Coronary artery (tissue), 2 donors: ENCODE data around the gene EIF6.

Experiments
- DNase-seq: peaks from one replicate; pipeline ENCODE4 v3.0.0-alpha.2; 2017; ENCODE audit warnings: low spot score
- H3K27ac ChIP-seq, 2 donors: fragments of 200-600 bp; sonication (generic); one replicate each; pipeline ENCODE4 v1.5.1; 2016 to 2019
- H3K4me3 ChIP-seq: fragments of 200-600 bp; sonication (generic); 2 replicates; pipeline ENCODE4 v1.5.1; 2016; ENCODE audit warnings: mild to moderate bottlenecking, moderate library complexity
- TF ChIP-seq, protein P1 (sequence below): fragments of 200-600 bp; sonication (generic); IDR thresholded peaks from one replicate; pipeline ENCODE4 v1.5.1; 2019; ENCODE audit warnings: antibody characterized with exemption

EIF6 gene

DNA sequence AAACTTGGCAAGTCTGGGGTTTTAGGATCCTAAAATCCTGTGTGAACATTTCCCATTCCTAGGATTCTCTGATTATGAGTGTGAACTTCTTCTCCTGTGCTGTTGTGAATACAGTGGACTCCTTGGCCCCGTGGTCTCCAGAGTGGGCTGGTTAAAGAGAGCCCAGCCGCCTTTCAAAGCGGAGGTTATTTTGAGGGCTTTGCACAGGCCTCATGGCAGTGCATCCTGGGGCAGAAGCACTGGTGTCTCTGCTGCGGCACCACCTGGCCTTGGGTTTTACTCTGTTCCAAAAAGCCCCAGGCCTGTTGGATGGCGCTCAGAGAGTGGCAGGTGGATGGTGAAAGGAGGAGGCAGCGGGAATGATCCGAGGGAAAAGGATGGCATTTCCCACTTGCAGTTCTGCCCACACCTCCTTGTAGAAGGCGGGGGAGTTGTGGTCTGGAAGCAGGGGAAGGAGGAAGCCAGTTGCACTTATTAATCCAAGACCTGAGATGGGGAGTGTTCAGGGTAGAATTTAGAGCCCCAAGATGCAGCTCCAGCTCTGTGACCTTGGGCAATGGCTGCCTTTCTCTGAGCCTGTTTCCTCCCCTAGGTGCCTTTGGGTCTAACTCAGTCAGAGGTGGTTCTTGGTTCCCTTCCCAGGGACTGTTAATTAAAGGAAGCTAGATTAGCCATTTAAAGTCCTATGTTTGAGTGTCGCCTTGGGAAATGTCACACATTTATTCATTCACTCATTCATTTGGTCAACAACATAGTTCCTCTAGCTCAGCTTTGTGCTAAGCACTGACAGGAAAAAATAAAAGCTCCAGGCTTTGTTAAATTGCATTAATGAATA lies 35.7 kb downstream of the EIF6 start:
- TF ChIP-seq, protein P1, sequence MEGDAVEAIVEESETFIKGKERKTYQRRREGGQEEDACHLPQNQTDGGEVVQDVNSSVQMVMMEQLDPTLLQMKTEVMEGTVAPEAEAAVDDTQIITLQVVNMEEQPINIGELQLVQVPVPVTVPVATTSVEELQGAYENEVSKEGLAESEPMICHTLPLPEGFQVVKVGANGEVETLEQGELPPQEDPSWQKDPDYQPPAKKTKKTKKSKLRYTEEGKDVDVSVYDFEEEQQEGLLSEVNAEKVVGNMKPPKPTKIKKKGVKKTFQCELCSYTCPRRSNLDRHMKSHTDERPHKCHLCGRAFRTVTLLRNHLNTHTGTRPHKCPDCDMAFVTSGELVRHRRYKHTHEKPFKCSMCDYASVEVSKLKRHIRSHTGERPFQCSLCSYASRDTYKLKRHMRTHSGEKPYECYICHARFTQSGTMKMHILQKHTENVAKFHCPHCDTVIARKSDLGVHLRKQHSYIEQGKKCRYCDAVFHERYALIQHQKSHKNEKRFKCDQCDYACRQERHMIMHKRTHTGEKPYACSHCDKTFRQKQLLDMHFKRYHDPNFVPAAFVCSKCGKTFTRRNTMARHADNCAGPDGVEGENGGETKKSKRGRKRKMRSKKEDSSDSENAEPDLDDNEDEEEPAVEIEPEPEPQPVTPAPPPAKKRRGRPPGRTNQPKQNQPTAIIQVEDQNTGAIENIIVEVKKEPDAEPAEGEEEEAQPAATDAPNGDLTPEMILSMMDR: no peak
- Histone ChIP-seq H3K4me3 (no peak overlapping the region), H3K27ac (no peak overlapping the region)
- no peak for DNase-seq

DNA sequence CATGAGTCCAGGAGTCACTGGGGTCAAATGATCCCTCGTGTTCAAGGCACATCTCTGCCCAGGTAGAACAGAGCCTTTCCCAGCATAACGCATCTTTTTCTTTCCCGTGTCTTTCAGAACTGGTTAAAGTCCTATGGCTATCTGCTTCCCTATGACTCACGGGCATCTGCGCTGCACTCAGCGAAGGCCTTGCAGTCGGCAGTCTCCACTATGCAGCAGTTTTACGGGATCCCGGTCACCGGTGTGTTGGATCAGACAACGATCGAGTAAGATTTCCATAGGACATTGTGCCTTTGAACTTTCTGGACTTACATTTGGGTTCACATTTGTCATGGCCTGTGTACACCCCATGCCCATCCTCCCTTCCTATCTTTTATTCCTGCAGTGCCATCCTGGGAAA lies 37.8 kb downstream of the EIF6 start:
- TF ChIP-seq, protein P1: no peak
- Histone ChIP-seq H3K27ac (no peak overlapping the region), H3K4me3 (no peak overlapping the region)
- DNase-seq: no peak

DNA sequence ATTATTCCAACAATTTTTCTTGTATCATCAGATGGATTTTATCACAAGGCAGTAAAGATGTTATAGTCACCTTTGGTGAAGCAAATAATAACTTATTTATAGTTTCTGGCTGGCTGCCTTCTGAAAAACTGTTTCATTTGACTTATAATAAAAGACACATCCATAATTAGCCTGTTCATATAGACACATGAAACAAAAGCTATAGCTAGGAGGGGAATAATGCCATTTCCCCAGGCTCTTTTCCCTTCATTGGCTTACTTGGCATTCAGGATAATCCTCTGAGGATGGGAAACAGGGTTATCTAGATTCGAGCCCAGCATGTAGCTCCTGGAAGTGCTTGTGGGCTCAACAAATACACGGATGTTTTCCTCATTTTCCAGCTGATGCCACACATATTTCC lies 40.6 kb downstream of the EIF6 start:
- H3K4me3 ChIP-seq: no peak overlapping the region

DNA sequence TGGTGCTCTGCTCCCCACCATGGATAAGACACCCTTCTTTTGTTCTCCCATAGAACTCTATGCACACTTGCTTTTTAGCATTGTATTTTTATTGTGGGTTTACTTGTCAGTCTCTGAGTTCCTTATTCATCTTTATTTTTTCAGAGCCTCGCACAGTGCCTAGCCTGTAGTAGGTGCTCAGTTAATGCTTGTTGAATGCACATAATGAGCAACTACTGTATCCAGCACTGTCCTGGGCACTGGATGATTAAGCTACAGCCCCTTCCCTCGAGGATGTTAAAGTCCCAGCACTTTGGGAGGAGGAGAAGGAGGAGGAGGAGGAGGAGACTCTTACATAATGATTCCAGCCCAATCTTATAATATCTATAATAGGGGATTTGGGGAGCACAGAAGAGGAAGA lies 41.3 kb downstream of the EIF6 start:
- TF ChIP-seq, protein P1: no peak
- H3K4me3 ChIP-seq: no peak overlapping the region
- no peak overlapping the region for H3K27ac ChIP-seq
- no peak for DNase-seq

More for the DNA sequence above, 40.6 kb downstream of the EIF6 start:
- TF ChIP-seq, protein P1: no peak
- DNase-seq: no peak
- H3K27ac ChIP-seq: no peak overlapping the region

DNA sequence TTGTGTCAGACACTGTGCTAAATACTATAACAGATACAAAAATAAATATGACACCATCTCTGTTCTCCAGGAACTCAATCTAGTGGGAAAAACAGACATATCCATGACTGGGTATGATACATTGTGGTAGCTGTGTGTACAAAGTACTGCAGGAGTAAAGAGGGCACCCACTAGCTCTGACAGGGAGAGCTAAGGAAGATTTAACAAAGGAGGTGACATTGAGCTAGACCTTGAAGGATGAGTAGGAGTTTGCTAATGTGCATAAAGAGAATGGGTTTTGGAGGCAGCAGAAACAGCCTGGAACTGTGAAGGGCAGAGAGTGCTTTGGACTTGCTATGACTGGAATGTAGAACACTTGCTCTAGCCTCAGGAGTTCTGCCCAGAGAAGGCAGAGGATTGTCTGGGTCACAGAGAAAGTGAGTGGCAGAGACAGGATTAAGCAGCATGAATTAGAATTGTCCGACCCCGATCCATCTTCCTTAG lies 43.7 kb downstream of the EIF6 start:
- no peak for DNase-seq
- TF ChIP-seq, protein P1: no peak
- Histone ChIP-seq H3K27ac (no peak overlapping the region), H3K4me3 (no peak overlapping the region)

DNA sequence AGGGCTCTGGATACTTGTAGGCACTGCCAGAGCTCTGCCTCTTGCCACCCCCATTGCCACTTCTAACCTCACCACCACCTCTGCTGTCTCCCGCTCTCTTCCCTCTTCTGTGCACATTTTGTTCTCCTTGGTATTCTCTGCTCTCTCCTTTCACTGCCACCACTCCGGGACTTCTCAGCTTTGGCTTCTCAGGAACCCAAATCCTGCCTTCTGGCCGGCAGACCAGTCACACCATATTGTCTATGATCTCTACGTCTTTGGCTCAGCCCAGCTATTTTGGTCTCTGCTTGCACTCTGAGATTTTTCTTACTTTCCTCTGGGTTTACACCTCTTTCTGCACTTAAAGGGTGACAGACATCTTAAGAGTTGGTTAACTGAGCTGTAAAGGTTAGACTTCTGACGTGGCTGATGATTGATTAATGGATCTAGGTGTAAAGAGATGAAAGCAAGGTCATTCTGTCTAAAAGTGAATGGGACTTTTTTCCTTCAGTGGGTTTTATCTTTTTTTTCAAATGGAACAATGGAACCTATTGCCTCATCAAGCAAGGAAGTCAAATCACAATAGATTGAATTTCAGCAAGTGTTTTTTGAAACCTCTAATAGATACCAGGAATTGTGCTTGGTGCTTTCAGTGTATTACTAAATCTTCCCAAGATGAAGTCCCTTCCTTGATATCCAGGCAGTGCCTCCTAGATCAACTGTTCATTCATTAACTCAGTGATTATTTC lies 44.3 kb downstream of the EIF6 start:
- DNase-seq: no peak
- TF ChIP-seq, protein P1: no peak
- H3K4me3 ChIP-seq: no peak overlapping the region
- H3K27ac ChIP-seq: no peak overlapping the region
